CD4-positive, alpha-beta memory T cell (primary cell): Measurements from ENCODE around the gene SLC35F4. TPM values are rescaled to one million over a fixed set of nuclear protein-coding genes. Genes with fewer than 3 reads are reported as not detected.

ENCODE experiments used
- CTCF ChIA-PET: fragments of 350-600 bp; sonication (Branson Sonifier 250); formaldehyde crosslinking; loops from one replicate; lab custom pipeline; 2021; ENCODE audit warnings: inconsistent platforms; ENCODE audit not compliant: partially characterized antibody; lab: Charles Lee
- POLR2A ChIA-PET: fragments of 350-600 bp; sonication (Branson Sonifier 250); formaldehyde crosslinking; loops from one replicate; lab custom pipeline; 2021; ENCODE audit not compliant: partially characterized antibody; lab: Charles Lee
- DNase-seq, 5 donors: peaks; one replicate each; pipeline versions ENCODE4 v3.0.0 to v3.0.0-alpha.2; 2020 to 2022; ENCODE audit warnings: mixed read lengths in 1 of 5
- H3K27ac ChIP-seq: one replicate; pipeline ENCODE4 v1.7.0; 2013; ENCODE audit warnings: low read depth, low read length
- H3K27me3 ChIP-seq: 2 replicates; pipeline ENCODE4 v1.7.0; 2013; ENCODE audit warnings: mild to moderate bottlenecking, low read length, moderate library complexity; ENCODE audit not compliant: insufficient read depth
- H3K36me3 ChIP-seq: 2 replicates; pipeline ENCODE4 v1.7.0; 2013; ENCODE audit warnings: mild to moderate bottlenecking, low read length, moderate library complexity; ENCODE audit not compliant: insufficient read depth
- H3K4me1 ChIP-seq: 2 replicates; pipeline ENCODE4 v1.7.0; 2013; ENCODE audit warnings: mild to moderate bottlenecking, low read length, moderate library complexity; ENCODE audit not compliant: insufficient read depth
- H3K4me3 ChIP-seq, 2 donors: one replicate each; pipeline ENCODE4 v1.7.0; 2013; ENCODE audit warnings: low read length in 2 of 2, mild to moderate bottlenecking in 1 of 2
- H3K9me3 ChIP-seq, 2 donors: one replicate each; pipeline ENCODE4 v1.7.0; 2013; ENCODE audit warnings: low read length in 2 of 2, control low read depth in 1 of 2; ENCODE audit not compliant: control insufficient read depth in 1 of 2
- H3K27ac Mint-ChIP-seq, 7 donors: one replicate each; pipeline ENCODE4 v1.8.0; 2020 to 2021; ENCODE audit warnings: mixed read lengths in 7 of 7, mild to moderate bottlenecking in 6 of 7, inconsistent platforms in 3 of 7, moderate library complexity in 3 of 7
- H3K27me3 Mint-ChIP-seq, 2 donors: one replicate each; pipeline ENCODE4 v1.8.0; 2020 to 2021; ENCODE audit warnings: mixed read lengths in 2 of 2
- H3K36me3 Mint-ChIP-seq, 2 donors: one replicate each; pipeline ENCODE4 v1.8.0; 2020 to 2021; ENCODE audit warnings: mixed read lengths in 2 of 2, inconsistent platforms in 1 of 2, mild to moderate bottlenecking in 1 of 2
- H3K4me1 Mint-ChIP-seq, 4 donors: one replicate each; pipeline ENCODE4 v1.8.0; 2020 to 2021; ENCODE audit warnings: mixed read lengths in 4 of 4, mild to moderate bottlenecking in 1 of 4
- H3K4me3 Mint-ChIP-seq, 8 donors: one replicate each; pipeline ENCODE4 v1.8.0; 2020 to 2021; ENCODE audit warnings: mixed read lengths in 8 of 8, mild to moderate bottlenecking in 7 of 8, moderate library complexity in 6 of 8, inconsistent platforms in 3 of 8
- H3K9me3 Mint-ChIP-seq, 8 donors: one replicate each; pipeline ENCODE4 v1.8.0; 2020 to 2021; ENCODE audit warnings: mixed read lengths in 8 of 8, mild to moderate bottlenecking in 5 of 8, inconsistent platforms in 3 of 8, moderate library complexity in 1 of 8
- intact Hi-C: fragments of 100-400 bp; cut with micrococcal nuclease; formaldehyde crosslinking; loops from one replicate; pipeline ENCODE4 v1.15.1; 2023
- polyA plus RNA-seq, 2 donors: library from polyadenylated mRNA; unstranded; fragments of 300-500 nt; fragmentation: Illumina TruSeq; gene quantifications; one replicate each; pipeline ENCODE4 v1.2.3, GENCODE V29; 2021
- total RNA-seq, 2 experiments: library from RNA; stranded (reverse); gene quantifications; one replicate each; pipeline ENCODE4 v1.2.3, GENCODE V29; 2021

Gene SLC35F4
- total and polyA plus RNA-seq, 4 experiments from 2014 or later, result not detected

DNA sequence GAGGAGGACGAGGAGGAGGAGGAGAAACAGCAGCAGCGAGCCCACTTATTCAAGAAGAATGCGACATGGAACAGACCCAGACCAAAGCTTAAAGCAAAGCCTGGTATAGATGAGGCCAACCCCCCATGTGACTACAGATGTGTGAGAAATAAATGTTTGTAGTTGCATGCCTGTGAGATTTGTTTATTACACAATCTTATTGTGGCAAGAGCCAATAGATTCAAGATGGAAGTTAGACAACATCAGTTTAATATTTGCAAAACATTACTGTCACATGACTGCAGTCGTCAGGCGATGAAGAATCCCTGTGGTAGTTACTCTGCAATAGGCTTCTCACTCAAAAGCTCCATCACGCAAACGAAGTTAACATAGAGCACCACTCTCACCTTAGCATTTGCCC is 17.2 kb upstream of the SLC35F4 start:
- Histone ChIP-seq H3K27me3 (no peaks in the 10 kb centered on the region), H3K36me3 (no peaks in the 10 kb centered on the region), H3K4me1 (no peaks in the 10 kb centered on the region), H3K27ac (no peak overlapping the region), H3K4me3 (no peak overlapping the region), H3K9me3 (no peaks in the 10 kb centered on the region)
- Mint-ChIP-seq H3K4me1 (no peaks in the 10 kb centered on the region), H3K36me3 (no peaks in the 10 kb centered on the region), H3K27ac (no peak overlapping the region), H3K27me3 (peaks cover 2 to 4% of the 10 kb centered on the region in 2 donors), H3K9me3 (peaks cover 2 to 11% (median 5%) of the 10 kb centered on the region in 8 donors), H3K4me3 (no peak overlapping the region)
- ChIA-PET CTCF (no interaction called here), POLR2A (no interaction called here)
- intact Hi-C loops, result no loop called here
- no peak for DNase-seq

- H3K9me3 ChIP-seq, result no peaks in the 10 kb centered on the region
- no peak overlapping the region for H3K27ac ChIP-seq
- Mint-ChIP-seq H3K4me3 (no peak overlapping the region), H3K4me1 (no peaks in the 10 kb centered on the region), H3K36me3 (no peaks in the 10 kb centered on the region), H3K27ac (no peak overlapping the region), H3K27me3 (peaks cover 2 to 5% of the 10 kb centered on the region in 2 donors), H3K9me3 (peaks cover 4 to 19% (median 7%) of the 10 kb centered on the region in 8 donors)
- H3K36me3 ChIP-seq, result no peaks in the 10 kb centered on the region
- H3K4me1 ChIP-seq, result no peaks in the 10 kb centered on the region
- ChIA-PET CTCF (no interaction called here), POLR2A (no interaction called here)
- DNase-seq, result no peak
- intact Hi-C loops, result no loop called here
- no peaks in the 10 kb centered on the region for H3K27me3 ChIP-seq
- H3K4me3 ChIP-seq, result no peak overlapping the region
Observed at GRCh38 chr14:57879516-57879915, 13.6 kb upstream of the SLC35F4 start.

GRCh38 chr14:57875985-57876384 is 10.1 kb upstream of the SLC35F4 start:
- no peaks in the 10 kb centered on the region for H3K36me3 ChIP-seq
- no peaks in the 10 kb centered on the region for H3K9me3 ChIP-seq
- Mint-ChIP-seq H3K4me3 (no peak overlapping the region), H3K4me1 (no peaks in the 10 kb centered on the region), H3K27ac (no peak overlapping the region), H3K9me3 (peaks cover 4 to 19% (median 7%) of the 10 kb centered on the region in 8 donors), H3K36me3 (no peaks in the 10 kb centered on the region), H3K27me3 (peaks cover 5 to 7% of the 10 kb centered on the region in 2 donors)
- no peaks in the 10 kb centered on the region for H3K4me1 ChIP-seq
- H3K27ac ChIP-seq, result no peak overlapping the region
- DNase-seq, result no peak
- no peaks in the 10 kb centered on the region for H3K27me3 ChIP-seq
- CTCF ChIA-PET, result no interaction called here
- POLR2A ChIA-PET, result no interaction called here
- H3K4me3 ChIP-seq, result no peak overlapping the region
- intact Hi-C loops, result no loop called here

- no peak overlapping the region for H3K27ac Mint-ChIP-seq
- H3K36me3 Mint-ChIP-seq, result no peaks in the 10 kb centered on the region
- intact Hi-C loops, result no loop called here
- no peaks in the 10 kb centered on the region for H3K9me3 ChIP-seq
- H3K9me3 Mint-ChIP-seq, result peaks cover 4 to 19% (median 8%) of the 10 kb centered on the region in 8 donors
- H3K27ac ChIP-seq, result no peak overlapping the region
- H3K4me1 Mint-ChIP-seq, result no peaks in the 10 kb centered on the region
- ChIA-PET CTCF (no interaction called here), POLR2A (no interaction called here)
- no peaks in the 10 kb centered on the region for H3K4me1 ChIP-seq
- no peaks in the 10 kb centered on the region for H3K27me3 ChIP-seq
- no peak overlapping the region for H3K4me3 Mint-ChIP-seq
- no peaks in the 10 kb centered on the region for H3K36me3 ChIP-seq
- no peak overlapping the region for H3K4me3 ChIP-seq
- peaks cover 5 to 7% of the 10 kb centered on the region in 2 donors for H3K27me3 Mint-ChIP-seq
- DNase-seq, result no peak
Observed at GRCh38 chr14:57875296-57875695, 9.4 kb upstream of the SLC35F4 start.

GRCh38 chr14:57871459-57872080 is 5.7 kb upstream of the SLC35F4 start:
- CTCF ChIA-PET, result no interaction called here
- no peak for DNase-seq

DNA sequence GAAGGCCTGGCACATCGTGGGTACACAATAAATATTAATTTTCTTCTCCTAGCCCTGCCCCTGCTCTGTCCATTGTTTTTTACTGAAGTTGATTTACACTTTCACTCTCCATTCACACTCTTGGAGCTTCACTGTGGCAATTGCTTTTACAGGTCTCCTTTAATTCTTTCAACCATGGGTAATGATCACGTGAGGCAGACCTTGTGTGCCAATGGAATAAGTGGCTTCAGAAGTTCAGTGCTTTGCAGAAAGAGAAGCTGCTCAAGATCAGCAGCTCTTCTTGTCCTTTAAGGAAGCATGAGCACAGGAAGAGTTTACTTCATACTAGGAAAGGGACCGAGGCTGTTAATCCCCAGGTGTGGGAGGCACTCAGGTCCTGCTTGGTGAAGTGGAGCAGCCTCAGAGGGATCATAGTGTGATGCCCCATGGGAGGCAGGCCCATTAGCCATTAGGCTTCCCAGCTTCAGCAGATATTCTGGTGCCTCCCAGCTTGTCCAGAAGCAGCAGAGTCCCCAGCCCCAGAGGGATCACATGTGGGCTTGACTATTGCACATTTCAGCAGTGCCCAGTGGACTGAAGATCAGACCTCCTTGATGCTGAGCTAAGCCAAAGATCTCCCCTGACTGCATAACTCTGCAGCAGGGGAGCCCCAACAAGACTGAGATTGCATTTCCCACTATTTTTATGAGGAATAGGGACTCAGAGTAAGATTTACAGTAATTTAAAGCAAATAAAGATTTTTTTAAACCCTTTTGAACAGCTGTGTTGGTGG is 5.0 kb upstream of the SLC35F4 start:
- peaks cover 0 to 4% (median 0%) of the 10 kb centered on the region in 8 donors for H3K9me3 Mint-ChIP-seq

More at GRCh38 chr14:57871459-57872080, 5.7 kb upstream of the SLC35F4 start:
- H3K27me3 Mint-ChIP-seq, result peaks cover 4 to 9% of the 10 kb centered on the region in 2 donors
- Histone ChIP-seq H3K4me1 (no peaks in the 10 kb centered on the region), H3K36me3 (no peaks in the 10 kb centered on the region), H3K9me3 (no peaks in the 10 kb centered on the region), H3K27me3 (no peaks in the 10 kb centered on the region), H3K4me3 (no peak overlapping the region), H3K27ac (no peak overlapping the region)
- intact Hi-C loops, result no loop called here
- H3K4me1 Mint-ChIP-seq, result no peaks in the 10 kb centered on the region
- no peaks in the 10 kb centered on the region for H3K36me3 Mint-ChIP-seq
- H3K27ac Mint-ChIP-seq, result no peak overlapping the region
- no peak overlapping the region for H3K4me3 Mint-ChIP-seq
- peaks cover 0 to 4% (median 0%) of the 10 kb centered on the region in 8 donors for H3K9me3 Mint-ChIP-seq
- POLR2A ChIA-PET, result no interaction called here

DNA sequence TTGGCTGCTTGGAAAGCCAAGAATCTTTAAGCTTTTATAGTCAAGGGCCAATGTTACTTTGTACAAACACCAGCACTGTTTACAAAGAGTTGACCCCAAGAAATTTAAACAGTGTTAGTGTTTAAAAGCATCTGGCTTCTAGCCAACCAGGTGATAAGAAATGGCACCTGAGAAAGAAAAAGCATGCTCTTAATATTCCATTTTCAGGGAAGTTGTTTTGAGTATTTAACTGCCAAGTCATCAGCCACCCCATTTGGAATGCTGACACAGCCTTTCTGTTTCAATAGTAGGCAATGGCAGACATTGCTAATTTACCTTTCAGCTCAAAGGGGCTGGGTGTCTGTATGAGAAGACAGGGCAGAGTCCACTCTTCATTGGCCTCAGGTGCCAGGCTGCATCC is 3.7 kb upstream of the SLC35F4 start:
- Histone ChIP-seq H3K27me3 (no peaks in the 10 kb centered on the region), H3K27ac (no peak overlapping the region), H3K36me3 (no peaks in the 10 kb centered on the region), H3K4me3 (no peak overlapping the region), H3K4me1 (no peaks in the 10 kb centered on the region), H3K9me3 (no peaks in the 10 kb centered on the region)
- DNase-seq, result no peak
- no peak overlapping the region for H3K4me3 Mint-ChIP-seq
- H3K27ac Mint-ChIP-seq, result no peak overlapping the region
- H3K9me3 Mint-ChIP-seq, result peaks cover 0 to 4% (median 0%) of the 10 kb centered on the region in 8 donors
- intact Hi-C loops, result no loop called here
- POLR2A ChIA-PET, result no interaction called here
- H3K27me3 Mint-ChIP-seq, result peaks cover 8 to 18% of the 10 kb centered on the region in 2 donors
- CTCF ChIA-PET, result no interaction called here
- no peaks in the 10 kb centered on the region for H3K36me3 Mint-ChIP-seq
- H3K4me1 Mint-ChIP-seq, result no peaks in the 10 kb centered on the region

More for the DNA sequence above, 5.0 kb upstream of the SLC35F4 start:
- H3K36me3 Mint-ChIP-seq, result no peaks in the 10 kb centered on the region
- ChIA-PET POLR2A (no interaction called here), CTCF (no interaction called here)
- Histone ChIP-seq H3K36me3 (no peaks in the 10 kb centered on the region), H3K27ac (no peak overlapping the region), H3K9me3 (no peaks in the 10 kb centered on the region), H3K27me3 (no peaks in the 10 kb centered on the region), H3K4me1 (no peaks in the 10 kb centered on the region), H3K4me3 (no peak overlapping the region)
- H3K4me3 Mint-ChIP-seq, result no peak overlapping the region
- peaks cover 8 to 15% of the 10 kb centered on the region in 2 donors for H3K27me3 Mint-ChIP-seq
- intact Hi-C loops, result no loop called here
- no peak for DNase-seq
- no peaks in the 10 kb centered on the region for H3K4me1 Mint-ChIP-seq
- no peak overlapping the region for H3K27ac Mint-ChIP-seq
